Measurements from ENCODE around the gene NECTIN1. TPM values are rescaled to one million over a fixed set of nuclear protein-coding genes. Genes with fewer than 3 reads are reported as not detected.

The NECTIN1 gene
- total and polyA plus RNA-seq, 2 experiments from 2014 or later: 1.0 to 5.2 TPM

DNA sequence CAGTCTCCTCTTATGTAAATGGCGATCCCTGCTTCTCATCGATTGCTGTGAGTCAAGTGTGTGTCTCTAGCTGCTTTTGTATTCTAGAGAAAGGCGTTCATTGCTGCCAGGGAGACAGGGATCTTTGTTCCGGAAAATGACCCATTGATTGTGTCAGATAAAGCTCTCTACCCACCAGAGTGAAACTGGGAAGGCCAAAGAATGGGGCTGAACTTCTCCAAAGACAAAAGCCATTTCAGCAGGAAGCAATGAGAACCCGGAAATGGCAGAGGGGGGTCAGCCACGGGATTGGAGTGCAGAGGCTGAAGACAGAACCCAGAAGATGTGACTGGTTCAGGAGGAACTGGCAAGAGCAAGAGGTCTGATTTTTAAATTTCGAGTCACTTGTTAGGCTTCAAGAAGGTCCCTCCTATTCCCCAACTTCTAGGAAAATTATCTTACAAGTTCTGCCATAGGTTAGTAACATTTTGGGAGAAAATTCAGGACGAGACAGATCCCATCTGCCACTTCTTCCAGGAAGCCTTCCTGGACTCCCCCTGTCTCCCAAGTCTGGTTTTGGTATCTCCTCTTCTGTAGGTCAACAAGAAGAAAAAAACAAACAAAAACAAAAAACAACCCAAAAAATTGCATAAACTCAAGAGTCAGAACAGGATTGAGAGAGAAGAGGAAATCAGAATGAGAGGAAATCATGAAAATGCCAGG is 110.6 kb downstream of the NECTIN1 start:
- Histone ChIP-seq H4K20me1 (ENCODE audit: insufficient read depth) (no peaks in the 10 kb centered on the region), H3K4me1 (ENCODE audit: insufficient read depth) (peaks cover 16% of the 10 kb centered on the region), H3K4me3 (no peak overlapping the region), H3F3A (ENCODE audit: insufficient read depth) (peaks cover 21% of the 10 kb centered on the region), H3K36me3 (ENCODE audit: low read depth) (no peaks in the 10 kb centered on the region), H2AFZ (no peak overlapping the region), H3K27me3 (replicated peaks; ENCODE audit: insufficient read depth) (no peaks in the 10 kb centered on the region), H3K9ac (no peak overlapping the region), H3K9me2 (ENCODE audit: insufficient read depth) (no peaks in the 10 kb centered on the region), H3K4me2 (ENCODE audit: unreplicated experiment) (no peak overlapping the region), H3K79me2 (ENCODE audit: insufficient read depth) (no peaks in the 10 kb centered on the region), H3K27ac (no peak overlapping the region), H3K9me3 (ENCODE audit: low read depth) (no peaks in the 10 kb centered on the region)
- in situ Hi-C loops (cut with MboI): no loop called here
- no peak for DNase-seq
- whole genome bisulfite sequencing, 2 experiments (ENCODE audit: low coverage in 1 of 2, low lambda C conversion rate in 2 of 2, missing lambda C conversion rate in 2 of 2): 76 to 77% methylated on average over 8 of the region's 8 CpGs
- TF ChIP-seq EZH2phosphoT487 (IDR thresholded peaks at IDR 0.05; ENCODE audit: insufficient read depth, low read depth) (no peak), EZH2 (IDR thresholded peaks at IDR 0.05; ENCODE audit: insufficient read depth, poor library complexity, severe bottlenecking) (no peak)

DNA sequence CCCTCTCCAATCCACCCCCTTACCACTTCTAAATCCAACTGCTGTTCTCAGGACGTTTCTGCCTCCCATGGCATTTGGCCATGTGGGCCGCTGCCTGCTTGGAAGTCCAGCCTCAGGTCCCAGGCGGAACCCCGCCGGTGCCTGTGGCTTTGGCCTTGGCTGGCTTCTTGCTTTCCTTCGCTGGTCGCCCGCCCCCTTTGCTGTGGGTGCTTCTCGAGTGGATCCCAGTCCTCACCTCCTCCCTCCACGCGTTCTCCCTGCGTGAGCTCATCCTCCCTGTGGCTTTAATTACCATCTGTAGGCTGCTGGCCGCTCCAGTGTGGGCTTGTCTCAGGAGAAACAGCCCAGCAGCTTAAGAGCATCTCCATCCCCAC is 111.7 kb downstream of the NECTIN1 start:
- TF ChIP-seq EZH2phosphoT487 (IDR thresholded peaks at IDR 0.05; ENCODE audit: insufficient read depth, low read depth) (no peak), EZH2 (IDR thresholded peaks at IDR 0.05; ENCODE audit: insufficient read depth, poor library complexity, severe bottlenecking) (no peak)
- in situ Hi-C loops (cut with MboI): no loop called here
- H3K36me3 ChIP-seq (ENCODE audit: low read depth): no peaks in the 10 kb centered on the region
- no peak overlapping the region for H3K4me3 ChIP-seq
- H4K20me1 ChIP-seq (ENCODE audit: insufficient read depth): no peaks in the 10 kb centered on the region
- no peaks in the 10 kb centered on the region for H3K9me3 ChIP-seq (ENCODE audit: low read depth)
- H3K9ac ChIP-seq: no peak overlapping the region
- no peak overlapping the region for H3K27ac ChIP-seq
- 64 to 66% methylated on average over 13 of the region's 13 CpGs for WGBS, 2 experiments (ENCODE audit: low coverage in 1 of 2, low lambda C conversion rate in 2 of 2, missing lambda C conversion rate in 2 of 2)
- peak; percentile 22 for DNase-seq
- H3K27me3 ChIP-seq (replicated peaks; ENCODE audit: insufficient read depth): no peaks in the 10 kb centered on the region
- H3K4me1 ChIP-seq (ENCODE audit: insufficient read depth): peaks cover 16% of the 10 kb centered on the region
- peaks cover 21% of the 10 kb centered on the region for H3F3A ChIP-seq (ENCODE audit: insufficient read depth)
- no peak overlapping the region for H2AFZ ChIP-seq
- no peaks in the 10 kb centered on the region for H3K79me2 ChIP-seq (ENCODE audit: insufficient read depth)
- H3K9me2 ChIP-seq (ENCODE audit: insufficient read depth): no peaks in the 10 kb centered on the region
- H3K4me2 ChIP-seq (ENCODE audit: unreplicated experiment): no peak overlapping the region

DNA sequence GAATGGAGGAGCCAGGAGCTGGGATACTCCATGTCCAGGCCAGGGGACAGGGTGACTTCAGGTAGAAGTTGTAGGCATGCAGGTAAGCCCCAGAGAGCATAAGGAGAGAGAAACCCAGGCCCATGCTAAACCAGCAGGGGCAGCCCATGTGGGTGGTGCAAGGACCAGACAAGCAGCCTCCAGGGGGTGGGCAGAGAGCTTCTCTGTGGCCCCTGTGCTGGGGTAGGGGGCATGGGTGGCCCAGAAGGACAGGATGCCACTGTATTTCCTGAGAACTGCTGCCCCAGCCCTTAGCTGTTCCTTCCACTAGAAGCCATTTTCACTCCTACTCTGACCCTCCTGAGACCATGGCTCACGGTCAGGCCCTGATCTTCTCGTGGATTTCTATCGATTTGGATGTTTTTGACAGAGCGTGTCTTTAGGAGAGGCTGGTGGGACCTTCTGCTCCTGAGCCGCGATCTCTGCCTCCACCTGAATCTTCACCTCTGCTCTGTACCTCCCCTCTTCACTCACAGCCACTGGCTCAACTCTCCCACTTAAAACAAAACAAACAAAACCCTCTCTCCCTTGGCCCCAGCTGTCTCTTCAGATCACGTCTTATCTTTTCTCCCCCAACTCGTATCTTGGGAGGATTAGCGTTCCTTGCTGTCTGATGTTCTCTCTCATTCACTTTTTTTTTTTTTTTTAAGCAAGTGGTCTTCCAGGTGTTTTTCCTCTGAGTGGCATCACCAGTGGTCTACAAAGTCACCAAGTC is 112.2 kb downstream of the NECTIN1 start:
- in situ Hi-C loops (cut with MboI): no loop called here
- Histone ChIP-seq H3K36me3 (ENCODE audit: low read depth) (no peaks in the 10 kb centered on the region), H2AFZ (no peak overlapping the region), H3K9me3 (ENCODE audit: low read depth) (no peaks in the 10 kb centered on the region), H3K4me3 (no peak overlapping the region), H3K4me1 (ENCODE audit: insufficient read depth) (peaks cover 16% of the 10 kb centered on the region), H3K9me2 (ENCODE audit: insufficient read depth) (no peaks in the 10 kb centered on the region), H3K27me3 (replicated peaks; ENCODE audit: insufficient read depth) (no peaks in the 10 kb centered on the region), H3K79me2 (ENCODE audit: insufficient read depth) (no peaks in the 10 kb centered on the region), H3K27ac (no peak overlapping the region), H3K9ac (no peak overlapping the region), H4K20me1 (ENCODE audit: insufficient read depth) (no peaks in the 10 kb centered on the region), H3K4me2 (ENCODE audit: unreplicated experiment) (no peak overlapping the region), H3F3A (ENCODE audit: insufficient read depth) (peaks cover 21% of the 10 kb centered on the region)
- WGBS, 2 experiments (ENCODE audit: low coverage in 1 of 2, low lambda C conversion rate in 2 of 2, missing lambda C conversion rate in 2 of 2): 93 to 95% methylated on average over 9 of the region's 9 CpGs
- TF ChIP-seq EZH2 (IDR thresholded peaks at IDR 0.05; ENCODE audit: insufficient read depth, poor library complexity, severe bottlenecking): no peak
- TF ChIP-seq EZH2phosphoT487 (IDR thresholded peaks at IDR 0.05; ENCODE audit: insufficient read depth, low read depth): no peak
- no peak for DNase-seq

DNA sequence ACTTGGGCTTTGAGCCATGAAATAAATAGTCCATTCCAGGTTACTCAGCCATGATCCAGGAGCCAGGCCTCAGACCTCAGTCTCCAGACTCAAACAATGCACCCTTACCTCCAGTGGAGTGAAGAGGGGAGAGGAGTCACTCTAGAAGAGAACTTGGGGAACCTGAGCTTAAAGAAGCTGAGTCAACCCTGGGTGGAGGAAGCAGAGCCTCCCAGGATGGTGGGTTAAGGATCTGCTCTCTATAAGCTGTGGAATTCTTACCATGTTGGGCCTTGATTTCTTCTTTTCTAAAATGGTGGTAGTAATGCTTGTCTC is 113.2 kb downstream of the NECTIN1 start:
- DNase-seq: no peak
- no peaks in the 10 kb centered on the region for H3K9me3 ChIP-seq (ENCODE audit: low read depth)
- H2AFZ ChIP-seq: peak overlapping the region; percentile 72
- H4K20me1 ChIP-seq (ENCODE audit: insufficient read depth): no peaks in the 10 kb centered on the region
- H3K4me3 ChIP-seq: no peak overlapping the region
- H3K4me2 ChIP-seq (ENCODE audit: unreplicated experiment): peak overlapping the region; percentile 41
- in situ Hi-C loops (cut with MboI): no loop called here
- H3K79me2 ChIP-seq (ENCODE audit: insufficient read depth): no peaks in the 10 kb centered on the region
- no peak overlapping the region for H3K9ac ChIP-seq
- no peak for TF ChIP-seq EZH2phosphoT487 (IDR thresholded peaks at IDR 0.05; ENCODE audit: insufficient read depth, low read depth)
- TF ChIP-seq EZH2 (IDR thresholded peaks at IDR 0.05; ENCODE audit: insufficient read depth, poor library complexity, severe bottlenecking): no peak
- H3K36me3 ChIP-seq (ENCODE audit: low read depth): no peaks in the 10 kb centered on the region
- H3K9me2 ChIP-seq (ENCODE audit: insufficient read depth): no peaks in the 10 kb centered on the region
- H3F3A ChIP-seq (ENCODE audit: insufficient read depth): peaks cover 21% of the 10 kb centered on the region
- no peaks in the 10 kb centered on the region for H3K27me3 ChIP-seq (replicated peaks; ENCODE audit: insufficient read depth)
- peaks cover 16% of the 10 kb centered on the region for H3K4me1 ChIP-seq (ENCODE audit: insufficient read depth)
- peak overlapping the region; percentile 45; the same call in 1 of the 2 replicates for H3K27ac ChIP-seq
